GM19238 (cell line): Measurements from ENCODE around the gene MME.
"Not testable (repeated sequence)": the region's sequence is repeated elsewhere in the genome, so short reads cannot be mapped to it uniquely, and the experiment has no call there.

Experiments used
- DNase-seq: peaks from one replicate; pipeline ENCODE4 v3.0.0; 2011; ENCODE audit warnings: low spot score; ENCODE audit not compliant: insufficient read length

The MME gene

GRCh38 chr3:155192957-155193746 is 113.0 kb downstream of the MME start:
- no peak for DNase-seq

DNA sequence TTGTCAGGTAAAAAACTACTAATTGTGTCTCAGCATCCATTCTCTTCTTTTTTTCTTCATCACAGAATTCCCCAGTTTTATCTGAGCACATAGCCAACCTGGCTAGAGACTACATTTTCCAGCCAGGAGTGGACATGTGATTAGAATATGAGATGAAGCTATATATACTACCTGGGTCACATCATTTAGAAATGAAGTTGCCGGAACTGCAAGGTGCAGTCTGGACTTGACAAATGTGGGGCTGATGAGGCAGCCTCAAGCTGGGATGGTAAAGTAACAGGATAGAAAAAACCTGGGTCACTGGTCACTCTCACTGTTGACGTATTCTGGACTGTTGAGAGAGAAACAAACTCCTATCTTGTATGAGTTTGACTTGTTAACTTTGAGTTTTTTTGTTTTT is 113.7 kb downstream of the MME start:
- no peak for DNase-seq

DNA sequence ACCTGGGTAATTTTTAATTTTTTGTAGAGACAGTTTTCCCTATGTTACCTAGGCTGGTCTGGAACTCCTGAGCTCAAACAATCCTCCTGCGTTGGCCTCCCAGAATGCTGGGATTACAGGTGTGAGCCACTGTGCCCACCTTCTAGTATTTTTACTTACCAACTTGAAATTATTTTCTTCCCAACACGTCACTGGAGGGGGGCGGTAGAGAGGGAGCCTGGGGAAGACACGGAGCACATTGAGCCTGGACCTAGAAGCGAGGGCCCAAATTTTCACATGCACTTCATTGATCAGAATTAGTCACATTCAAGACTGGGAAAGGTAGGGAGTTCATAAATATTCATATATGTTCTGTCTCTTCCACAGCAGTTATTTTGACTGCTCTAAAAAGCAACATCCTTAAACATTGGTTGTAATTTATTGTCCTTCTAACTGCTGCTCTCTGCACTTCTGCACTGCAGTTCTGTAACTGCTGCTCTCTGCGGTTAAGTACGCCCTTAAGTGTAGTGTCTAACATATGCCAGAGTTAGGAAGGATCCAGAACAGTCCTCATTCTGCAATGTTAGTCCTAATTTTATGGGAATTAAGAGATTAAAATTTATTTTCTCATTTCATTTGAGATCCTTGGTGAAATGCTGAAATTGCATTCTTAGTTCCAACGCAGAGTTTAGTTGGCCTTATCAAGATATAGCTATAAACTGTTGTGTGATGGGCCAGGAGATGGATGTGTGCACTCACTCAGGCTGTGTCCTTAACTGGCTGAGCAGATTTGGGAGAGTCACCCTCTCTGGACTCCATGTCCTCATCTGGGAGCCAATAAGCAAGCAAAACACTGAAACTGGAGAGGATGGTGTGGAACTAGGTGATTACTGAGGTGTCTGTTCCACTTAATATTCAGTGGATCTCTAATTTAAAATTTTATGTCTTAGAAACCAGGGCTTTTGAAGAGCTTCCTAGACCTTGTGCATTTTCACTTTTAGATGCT is 115.1 kb downstream of the MME start:
- DNase-seq: no peak

DNA sequence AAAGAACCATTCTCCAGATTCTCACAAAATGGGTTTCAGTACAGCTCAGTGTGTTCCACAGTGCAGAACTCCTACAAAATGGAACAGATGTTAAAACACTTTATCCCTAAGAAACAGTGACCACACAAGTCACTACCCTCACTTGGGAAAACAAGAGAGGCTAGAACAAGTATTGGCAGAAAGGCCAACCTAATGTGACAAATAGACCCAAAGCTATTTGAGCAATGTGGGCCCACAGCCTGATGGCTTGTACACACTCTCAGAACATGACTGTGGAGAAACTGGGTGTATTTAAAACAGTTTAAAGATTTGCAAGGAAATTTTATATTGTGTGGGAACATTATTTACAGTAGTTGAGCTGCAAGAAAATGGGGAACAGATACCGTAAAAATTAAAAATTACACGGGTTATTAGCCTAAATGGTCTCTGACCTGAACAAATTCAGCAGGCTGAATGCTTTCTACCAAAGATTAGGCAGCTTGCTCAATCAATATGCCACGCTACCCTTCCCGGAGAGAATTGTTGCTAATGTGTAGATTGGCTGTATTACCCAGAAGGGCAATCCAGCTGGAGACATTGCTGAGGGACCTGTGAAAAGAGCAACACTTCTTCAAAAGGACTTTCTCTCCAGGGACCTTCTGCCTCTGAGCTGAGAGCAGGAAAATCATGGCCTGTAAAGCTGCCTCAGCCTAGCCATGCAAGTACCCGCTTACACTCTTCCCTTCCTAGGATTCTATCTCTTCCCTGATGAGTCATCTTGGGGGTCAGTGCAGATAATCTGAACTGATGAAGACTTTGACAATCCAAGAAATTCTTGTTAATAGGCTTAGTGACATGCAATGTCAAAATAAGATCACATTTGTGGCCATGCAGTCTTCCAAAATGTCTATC is 116.3 kb downstream of the MME start:
- DNase-seq: no peak

DNA sequence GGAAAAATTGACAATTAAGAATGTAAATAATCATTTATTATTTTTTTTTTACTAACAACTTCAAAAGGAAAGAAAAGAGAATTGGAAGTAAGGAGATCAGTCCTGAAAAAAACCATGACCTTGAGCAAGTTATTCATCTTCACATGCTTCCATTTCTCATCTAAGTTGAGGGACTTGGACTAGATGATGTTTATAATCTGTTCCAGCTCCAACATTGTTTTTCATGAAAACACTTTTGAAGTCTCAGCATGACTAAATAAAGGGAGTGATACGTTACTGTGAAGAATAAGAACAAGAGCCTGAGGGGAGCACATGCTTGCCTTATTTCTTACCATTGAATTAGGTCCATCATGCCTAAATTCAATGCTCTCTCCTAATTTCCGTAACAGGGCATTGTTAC is 117.7 kb downstream of the MME start:
- no peak for DNase-seq

DNA sequence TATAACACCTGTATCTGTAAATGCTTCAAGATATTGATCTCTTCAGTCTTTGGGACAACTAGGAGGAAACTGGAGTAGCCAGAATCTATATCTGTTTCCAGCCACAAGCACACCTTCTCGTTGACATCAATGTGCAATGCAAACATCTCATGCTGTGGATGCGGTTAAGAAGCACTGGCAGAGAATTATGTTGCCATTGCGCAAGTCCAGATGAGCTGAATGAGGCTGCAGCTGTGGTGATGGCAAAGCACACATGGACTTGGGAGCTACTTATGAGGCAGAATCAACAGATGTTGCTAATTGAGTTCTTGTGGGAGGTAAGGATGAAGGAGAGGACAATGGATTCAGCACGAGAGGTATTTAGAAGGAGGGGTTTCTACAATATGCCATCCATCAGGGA is 122.5 kb downstream of the MME start:
- no peak for DNase-seq

GRCh38 chr3:155204851-155205250 is 124.7 kb downstream of the MME start:
- no peak for DNase-seq

- DNase-seq: no peak
Measured at GRCh38 chr3:155208183-155208800, 128.2 kb downstream of the MME start.

GRCh38 chr3:155210736-155211135 is 130.6 kb downstream of the MME start:
- DNase-seq: no peak

DNA sequence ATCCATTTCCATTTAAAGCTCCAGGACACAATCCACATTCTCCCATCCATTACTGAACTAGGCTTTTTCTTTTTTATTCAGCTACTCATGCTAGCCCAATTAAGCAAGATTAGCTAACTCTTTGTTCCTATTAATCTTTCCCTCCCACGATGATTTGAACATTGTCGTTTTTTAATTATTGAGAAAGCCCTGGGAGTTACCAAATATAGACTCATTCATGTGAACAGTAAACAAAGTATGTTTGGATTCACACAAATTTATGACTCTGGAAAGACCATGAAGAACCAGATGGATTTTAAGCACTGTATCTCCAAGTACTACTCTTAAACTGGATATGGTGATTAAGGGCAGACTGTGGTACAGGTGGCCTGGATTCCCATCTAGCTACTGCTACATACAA is 131.1 kb downstream of the MME start:
- no peak for DNase-seq

GRCh38 chr3:155211940-155212339 is 131.8 kb downstream of the MME start:
- no peak for DNase-seq

- not testable (repeated sequence) for DNase-seq
Measured at GRCh38 chr3:155216007-155216406, 135.9 kb downstream of the MME start.

DNA sequence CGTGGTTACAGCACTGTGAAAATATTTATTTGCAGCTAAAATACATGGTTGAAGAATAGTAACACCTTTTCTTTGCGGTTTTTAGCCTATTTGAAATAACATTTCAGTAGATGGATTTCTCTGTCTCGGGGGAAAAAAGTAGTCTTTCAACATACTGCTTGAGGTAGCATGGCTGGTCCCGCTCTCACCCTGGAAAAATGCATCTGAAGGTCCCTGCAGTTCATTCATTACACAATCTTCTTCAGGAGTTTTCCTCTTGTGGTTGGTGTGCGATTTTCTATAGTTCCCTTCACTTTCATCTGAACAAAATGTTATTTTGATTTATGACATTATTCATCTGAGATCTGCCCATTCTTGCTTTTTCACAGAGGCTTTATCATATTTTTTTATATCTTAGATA is 137.5 kb downstream of the MME start:
- DNase-seq: no peak

DNA sequence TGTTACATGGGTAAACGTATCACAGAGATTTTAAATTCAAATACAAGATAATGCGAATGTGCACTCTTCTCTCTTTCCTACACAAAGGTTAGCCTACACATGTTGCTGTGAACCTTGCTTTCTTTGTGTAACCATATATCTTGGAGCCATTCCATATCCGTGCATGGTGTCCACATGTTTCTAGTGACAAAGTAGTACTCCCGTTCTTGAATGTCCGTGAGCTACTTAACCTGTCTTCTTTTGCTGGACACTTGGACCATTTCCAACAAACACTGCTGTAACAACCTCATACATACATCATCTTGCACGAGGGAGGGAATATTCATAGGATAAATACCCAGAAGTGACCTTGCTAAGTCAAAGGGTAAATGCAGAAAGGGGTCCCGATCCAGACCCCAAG is 138.3 kb downstream of the MME start:
- DNase-seq: no peak

GRCh38 chr3:155219106-155219505 is 139.0 kb downstream of the MME start:
- DNase-seq: no peak

- no peak for DNase-seq
Measured at GRCh38 chr3:155225417-155225816, 145.3 kb downstream of the MME start.

DNA sequence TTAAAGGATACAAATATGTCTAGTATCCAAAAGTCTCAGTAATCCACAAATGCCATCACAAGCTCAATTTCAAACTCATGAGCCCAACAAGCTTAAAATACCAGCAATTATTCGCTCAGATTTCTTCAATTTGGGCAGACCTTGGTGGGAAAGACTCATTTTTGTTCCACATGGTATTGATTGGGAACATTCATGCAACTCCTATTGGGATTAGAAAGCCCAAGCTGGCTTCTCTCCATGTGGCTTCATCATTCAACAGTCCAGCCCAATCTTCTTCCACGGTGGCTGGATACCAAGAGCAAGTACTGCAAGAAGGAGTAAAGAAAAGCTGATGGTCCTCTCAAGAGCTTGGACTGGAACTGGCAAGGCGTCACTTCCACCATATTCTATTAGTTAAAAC is 147.0 kb downstream of the MME start:
- no peak for DNase-seq

- DNase-seq: no peak
Measured at GRCh38 chr3:155228676-155229075, 148.6 kb downstream of the MME start.

DNA sequence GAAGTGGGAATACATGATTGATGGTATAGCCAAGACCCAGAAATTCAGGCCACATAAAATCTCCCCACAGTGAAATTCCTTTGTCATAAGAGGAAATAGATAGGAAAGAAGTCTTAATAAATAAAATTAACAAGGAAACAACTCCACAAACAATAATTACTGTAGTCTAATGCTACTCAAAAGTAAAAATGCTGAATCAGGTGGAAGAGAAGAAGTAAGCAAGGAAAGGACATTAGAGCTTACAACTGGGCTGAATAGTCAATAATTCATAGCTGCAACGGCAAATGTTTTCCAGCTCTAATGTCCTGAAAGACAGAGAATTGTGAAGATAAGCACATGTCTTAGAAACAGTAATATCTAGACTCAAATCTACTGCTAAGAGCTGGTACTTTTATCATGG is 149.0 kb downstream of the MME start:
- DNase-seq: no peak

DNA sequence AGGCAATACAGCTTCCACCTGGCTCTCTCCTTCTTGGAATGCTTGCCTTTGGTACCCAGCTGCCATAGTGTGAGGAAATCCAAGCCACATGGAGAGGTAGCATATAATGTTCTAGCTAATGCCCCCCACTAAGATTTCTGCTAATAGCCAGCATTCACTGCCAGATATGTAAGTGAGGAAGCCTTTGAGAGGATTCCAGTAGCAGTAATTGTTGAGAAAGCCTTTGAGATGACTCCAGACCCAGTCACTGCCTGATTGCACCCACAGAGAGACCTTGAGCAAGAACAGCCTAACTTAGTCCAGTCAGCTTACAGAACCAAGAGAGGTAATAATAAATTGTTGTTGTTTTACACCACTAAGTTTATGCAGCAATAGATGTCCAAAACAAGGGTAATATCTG is 150.3 kb downstream of the MME start:
- no peak for DNase-seq

DNA sequence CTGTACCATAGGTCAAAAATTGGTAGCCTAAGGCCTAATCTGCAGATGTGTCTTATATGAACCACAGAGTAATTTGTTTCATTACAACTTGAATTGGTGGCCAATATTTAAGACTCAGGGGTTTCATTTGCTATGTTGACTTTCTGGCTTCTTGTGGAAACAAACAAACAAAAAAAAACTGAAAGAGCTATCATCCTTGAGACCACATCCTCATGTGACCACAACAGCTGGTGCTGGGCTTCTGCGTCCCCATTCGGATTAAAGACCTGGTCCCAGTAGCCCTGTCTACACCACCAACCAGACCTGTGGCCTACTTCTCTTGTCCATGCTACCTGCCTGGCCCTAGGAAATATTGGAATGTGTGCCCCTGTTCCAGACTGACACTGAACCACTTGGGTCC is 151.7 kb downstream of the MME start:
- no peak for DNase-seq
